IMR-90 (cell line): ENCODE data around the gene BARX1. TPM values are rescaled to one million over a fixed set of nuclear protein-coding genes. Genes with fewer than 3 reads are reported as not detected.

ENCODE experiments used
- ATAC-seq: fragments of 200-7000 bp; cut with Tn5 transposase; 2 replicates; pipeline ENCODE4 v1.9.1; 2020; ENCODE audit warnings: low read depth, mild to moderate bottlenecking, moderate library complexity
- BruUV-seq: library from RNA; stranded (reverse); fragments of 400-500 nt; replicated peaks from 2 replicates; lab custom pipeline; 2021; lab: Mats Ljungman, UMichigan
- CTCF ChIA-PET: fragments of 300-600 bp; formaldehyde crosslinking; extraction: SDS; loops from one replicate; lab custom pipeline; 2021; ENCODE audit warnings: antibody characterized with exemption; lab: Yijun Ruan, JAX
- POLR2A ChIA-PET: fragments of 300-600 bp; sonication (Branson Sonifier 250); formaldehyde crosslinking; loops from one replicate; lab custom pipeline; 2022; ENCODE audit warnings: antibody characterized with exemption; ENCODE audit not compliant: unreplicated experiment; lab: Charles Lee
- DNase-seq: peaks from one replicate; pipeline ENCODE4 v3.0.0; 2013
- H2AFZ ChIP-seq: replicated peaks from 2 replicates; pipeline ENCODE3; 2013; ENCODE audit warnings: low read length, mild to moderate bottlenecking; ENCODE audit not compliant: poor library complexity
- H2AK5ac ChIP-seq: 2 replicates; pipeline ENCODE4 v1.6.1; 2013; ENCODE audit warnings: low read depth, low read length, inconsistent platforms
- H2AK9ac ChIP-seq: replicated peaks from 2 replicates; pipeline ENCODE3; 2013; ENCODE audit warnings: mild to moderate bottlenecking, low read depth, low read length, moderate library complexity; ENCODE audit not compliant: poor library complexity
- H2BK120ac ChIP-seq: 2 replicates; pipeline ENCODE4 v1.6.1; 2013; ENCODE audit warnings: low read depth, low read length, inconsistent platforms
- H2BK15ac ChIP-seq: 3 replicates; pipeline ENCODE4 v1.6.1; 2013; ENCODE audit warnings: low read depth, low read length, inconsistent platforms
- H2BK20ac ChIP-seq: 2 replicates; pipeline ENCODE4 v1.6.1; 2013; ENCODE audit warnings: low read depth, mild to moderate bottlenecking, inconsistent platforms, low read length, moderate library complexity
- H2BK5ac ChIP-seq: 2 replicates; pipeline ENCODE4 v1.6.1; 2013; ENCODE audit warnings: mild to moderate bottlenecking, low read depth, low read length, inconsistent platforms; ENCODE audit not compliant: poor library complexity, severe bottlenecking
- H3K14ac ChIP-seq: replicated peaks from 2 replicates; pipeline ENCODE4 v1.6.1; 2013; ENCODE audit warnings: low read depth, low read length, inconsistent platforms
- H3K18ac ChIP-seq: 2 replicates; pipeline ENCODE4 v1.6.1; 2013; ENCODE audit warnings: low read depth, low read length, control low read depth
- H3K23ac ChIP-seq: 2 replicates; pipeline ENCODE4 v1.6.1; 2013; ENCODE audit warnings: low read depth, low read length, inconsistent platforms
- H3K27ac ChIP-seq: 2 replicates; pipeline ENCODE4 v1.5.1; 2013; ENCODE audit warnings: mild to moderate bottlenecking, control low read depth, low read length; ENCODE audit not compliant: insufficient read depth
- H3K27me3 ChIP-seq: 2 replicates; pipeline ENCODE4 v1.6.1; 2013; ENCODE audit warnings: low read length; ENCODE audit not compliant: control insufficient read depth, insufficient read depth
- H3K36me3 ChIP-seq: 2 replicates; pipeline ENCODE4 v1.6.1; 2013; ENCODE audit warnings: low read length, mixed read lengths; ENCODE audit not compliant: control insufficient read depth, insufficient read depth
- H3K4ac ChIP-seq: 2 replicates; pipeline ENCODE4 v1.6.1; 2013; ENCODE audit warnings: low read depth, low read length, inconsistent platforms
- H3K4me1 ChIP-seq: 2 replicates; pipeline ENCODE4 v1.6.1; 2013; ENCODE audit warnings: low read length, mixed read lengths; ENCODE audit not compliant: control insufficient read depth, insufficient read depth
- H3K4me2 ChIP-seq: 2 replicates; pipeline ENCODE4 v1.6.1; 2013; ENCODE audit warnings: low read depth, mild to moderate bottlenecking, control low read depth, low read length, moderate library complexity
- H3K4me3 ChIP-seq: 2 replicates; pipeline ENCODE4 v1.5.1; 2013; ENCODE audit warnings: low read depth, mild to moderate bottlenecking, control low read depth, low read length, moderate library complexity; ENCODE audit not compliant: insufficient read depth
- H3K56ac ChIP-seq: 2 replicates; pipeline ENCODE4 v1.6.1; 2013; ENCODE audit warnings: low read length, inconsistent platforms; ENCODE audit not compliant: insufficient read depth; ENCODE audit errors: extremely low read depth
- H3K79me1 ChIP-seq, 2 experiments: 2 replicates each; pipeline ENCODE4 v1.6.1; 2013; ENCODE audit warnings: low read length in 2 of 2, inconsistent platforms in 1 of 2, low read depth in 1 of 2
- H3K9ac ChIP-seq: 2 replicates; pipeline ENCODE4 v1.6.1; 2013; ENCODE audit warnings: low read depth, low read length, control low read depth
- H3K9me1 ChIP-seq: 2 replicates; pipeline ENCODE4 v1.6.1; 2013; ENCODE audit warnings: low read length, inconsistent platforms; ENCODE audit not compliant: insufficient read depth
- H3K9me3 ChIP-seq: 2 replicates; pipeline ENCODE4 v1.6.1; 2013; ENCODE audit warnings: low read length; ENCODE audit not compliant: control insufficient read depth, insufficient read depth
- H4K20me1 ChIP-seq: 2 replicates; pipeline ENCODE4 v1.6.1; 2013; ENCODE audit warnings: low read length, inconsistent platforms; ENCODE audit not compliant: insufficient read depth
- H4K5ac ChIP-seq: 2 replicates; pipeline ENCODE4 v1.6.1; 2013; ENCODE audit warnings: mild to moderate bottlenecking, low read depth, low read length, control low read depth
- H4K8ac ChIP-seq, 2 experiments: 2 replicates each; pipeline ENCODE4 v1.6.1; 2013; ENCODE audit warnings: low read depth in 2 of 2, low read length in 2 of 2, control low read depth in 1 of 2, inconsistent platforms in 1 of 2
- H4K91ac ChIP-seq: 2 replicates; pipeline ENCODE4 v1.6.1; 2013; ENCODE audit warnings: low read depth, low read length, inconsistent platforms; ENCODE audit not compliant: insufficient read depth
- BHLHE40 ChIP-seq: fragments of 150-350 bp; IDR thresholded peaks from 2 replicates; pipeline ENCODE4 v1.6.1; 2016; ENCODE audit warnings: mild to moderate bottlenecking, low read depth, low read length
- CHD1 ChIP-seq: IDR thresholded peaks from 2 replicates; pipeline ENCODE4 v1.6.1; 2012; ENCODE audit warnings: low read depth, low read length, improper control_type of control experiment
- CTCF ChIP-seq: conservative IDR thresholded peaks from 2 replicates; pipeline ENCODE4 v1.5.1; 2012; ENCODE audit warnings: mild to moderate bottlenecking, low read depth, low read length, improper control_type of control experiment
- MXI1 ChIP-seq: IDR thresholded peaks from 2 replicates; pipeline ENCODE4 v1.6.1; 2012; ENCODE audit warnings: low read depth, mild to moderate bottlenecking, low read length, moderate library complexity, borderline replicate concordance
- WGBS, 2 experiments: methylation state at CpG; one replicate each; pipeline versions ENCODE4 v1.1.5 to v1.1.7; 2013; ENCODE audit warnings: missing lambda C conversion rate in 2 of 2; ENCODE audit not compliant: insufficient read length in 1 of 2; ENCODE audit errors: extremely low coverage in 2 of 2; 5-methylcytosine and 5-hydroxymethylcytosine counted together
- dilution Hi-C: fragments of 300-500 bp; cut with HindIII; formaldehyde crosslinking; loops from one replicate; pipeline ENCODE4 v1.14.3; 2018; ENCODE audit warnings: low sequenced_read_pairs; ENCODE audit not compliant: unreplicated experiment
- in situ Hi-C: fragments of 300-500 bp; cut with MboI; formaldehyde crosslinking; loops from 3 replicates; pipeline ENCODE4 v1.14.3; 2019; ENCODE audit warnings: low sequenced_read_pairs, inconsistent platforms, mixed read lengths
- intact Hi-C: fragments of 100-400 bp; cut with micrococcal nuclease; formaldehyde crosslinking; loops from 2 replicates; pipeline ENCODE4 v1.10.0; 2022
- polyA plus RNA-seq, 3 experiments: library from polyadenylated mRNA; depleted of rRNA; stranded (reverse); fragments of >200 nt; gene quantifications; 2 replicates each; pipeline ENCODE4 v1.2.3, GENCODE V29; 2012; ENCODE audit warnings: low replicate concordance in 1 of 3
- total RNA-seq: library from RNA; depleted of rRNA; stranded (reverse); fragments of >200 nt; gene quantifications from 2 replicates; pipeline ENCODE4 v1.2.3, GENCODE V29; 2012
- TF ChIP-seq, protein P1 (sequence below): fragments of 150-350 bp; IDR thresholded peaks from 2 replicates; pipeline ENCODE4 v1.6.1; 2016; ENCODE audit warnings: low read depth, mild to moderate bottlenecking, low read length, moderate library complexity, borderline replicate concordance

BARX1 gene
- total and polyA plus RNA-seq, 2 of the 4 experiments (the other 2 are of a cell fraction): not detected

DNA sequence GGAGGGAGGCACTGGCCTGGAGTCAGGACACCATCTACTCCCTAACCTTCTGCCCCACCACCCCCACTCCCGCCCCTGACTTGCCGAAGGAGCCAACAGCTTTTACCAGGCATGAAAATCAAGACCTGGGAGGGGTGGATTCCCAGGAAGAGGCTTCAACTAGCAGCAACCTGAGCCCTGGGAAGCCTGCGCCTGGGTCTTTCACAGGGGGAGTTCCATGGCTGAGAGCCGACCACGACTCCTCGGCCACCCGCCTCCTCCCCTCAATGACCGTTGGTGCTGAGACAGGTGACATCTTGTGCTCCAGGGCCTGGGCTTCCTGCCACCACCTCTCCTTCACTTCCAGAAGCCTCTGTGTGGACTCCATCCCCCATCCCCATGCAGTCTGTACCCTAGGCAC lies 37.1 kb downstream of the BARX1 start:
- no peak for ATAC-seq
- no peaks in the 10 kb centered on the region for H3K79me1 ChIP-seq
- in situ Hi-C loops: no loop called here

More for the DNA sequence above, 37.1 kb downstream of the BARX1 start:
- no peak overlapping the region for H2AK5ac ChIP-seq
- no peak overlapping the region for H3K14ac ChIP-seq
- H3K23ac ChIP-seq: no peak overlapping the region
- H3K18ac ChIP-seq: no peak overlapping the region
- no peaks in the 10 kb centered on the region for H4K20me1 ChIP-seq
- no peak overlapping the region for H2AK9ac ChIP-seq
- H2BK15ac ChIP-seq: no peak overlapping the region
- H4K91ac ChIP-seq: no peak overlapping the region
- no peak overlapping the region for H2AFZ ChIP-seq
- WGBS, 2 experiments: 35% methylated on average over 2 of the region's 8 CpGs; no CpG with 5 or more reads in 1 of the 2 experiments
- no peak overlapping the region for H3K4ac ChIP-seq
- no peak overlapping the region for H4K5ac ChIP-seq
- H3K9ac ChIP-seq: no peak overlapping the region
- no peak overlapping the region for H4K8ac ChIP-seq
- DNase-seq: no peak
- H2BK20ac ChIP-seq: no peak overlapping the region
- peaks cover 5% of the 10 kb centered on the region; the same call in 1 of the 2 replicates for H3K27me3 ChIP-seq
- no peak overlapping the region for H3K27ac ChIP-seq
- H3K9me1 ChIP-seq: no peaks in the 10 kb centered on the region
- H3K36me3 ChIP-seq: no peaks in the 10 kb centered on the region
- H3K9me3 ChIP-seq: no peaks in the 10 kb centered on the region
- BruUV-seq: no TSS peak
- no peak overlapping the region for H3K4me2 ChIP-seq
- dilution Hi-C loops: no loop called here
- ChIA-PET CTCF (no interaction called here), POLR2A (no interaction called here)
- no peak overlapping the region for H2BK5ac ChIP-seq
- H3K4me1 ChIP-seq: no peaks in the 10 kb centered on the region
- no peak overlapping the region for H2BK120ac ChIP-seq
- TF ChIP-seq, protein P1, sequence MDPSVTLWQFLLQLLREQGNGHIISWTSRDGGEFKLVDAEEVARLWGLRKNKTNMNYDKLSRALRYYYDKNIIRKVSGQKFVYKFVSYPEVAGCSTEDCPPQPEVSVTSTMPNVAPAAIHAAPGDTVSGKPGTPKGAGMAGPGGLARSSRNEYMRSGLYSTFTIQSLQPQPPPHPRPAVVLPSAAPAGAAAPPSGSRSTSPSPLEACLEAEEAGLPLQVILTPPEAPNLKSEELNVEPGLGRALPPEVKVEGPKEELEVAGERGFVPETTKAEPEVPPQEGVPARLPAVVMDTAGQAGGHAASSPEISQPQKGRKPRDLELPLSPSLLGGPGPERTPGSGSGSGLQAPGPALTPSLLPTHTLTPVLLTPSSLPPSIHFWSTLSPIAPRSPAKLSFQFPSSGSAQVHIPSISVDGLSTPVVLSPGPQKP: no peak
- TF ChIP-seq MXI1 (no peak), BHLHE40 (no peak), CHD1 (no peak), CTCF (no peak)
- intact Hi-C loops: no loop called here
- no peak overlapping the region for H3K4me3 ChIP-seq
- no peak overlapping the region for H3K56ac ChIP-seq
